ENCODE data around the gene PCSK4.

PCSK4 gene

DNA sequence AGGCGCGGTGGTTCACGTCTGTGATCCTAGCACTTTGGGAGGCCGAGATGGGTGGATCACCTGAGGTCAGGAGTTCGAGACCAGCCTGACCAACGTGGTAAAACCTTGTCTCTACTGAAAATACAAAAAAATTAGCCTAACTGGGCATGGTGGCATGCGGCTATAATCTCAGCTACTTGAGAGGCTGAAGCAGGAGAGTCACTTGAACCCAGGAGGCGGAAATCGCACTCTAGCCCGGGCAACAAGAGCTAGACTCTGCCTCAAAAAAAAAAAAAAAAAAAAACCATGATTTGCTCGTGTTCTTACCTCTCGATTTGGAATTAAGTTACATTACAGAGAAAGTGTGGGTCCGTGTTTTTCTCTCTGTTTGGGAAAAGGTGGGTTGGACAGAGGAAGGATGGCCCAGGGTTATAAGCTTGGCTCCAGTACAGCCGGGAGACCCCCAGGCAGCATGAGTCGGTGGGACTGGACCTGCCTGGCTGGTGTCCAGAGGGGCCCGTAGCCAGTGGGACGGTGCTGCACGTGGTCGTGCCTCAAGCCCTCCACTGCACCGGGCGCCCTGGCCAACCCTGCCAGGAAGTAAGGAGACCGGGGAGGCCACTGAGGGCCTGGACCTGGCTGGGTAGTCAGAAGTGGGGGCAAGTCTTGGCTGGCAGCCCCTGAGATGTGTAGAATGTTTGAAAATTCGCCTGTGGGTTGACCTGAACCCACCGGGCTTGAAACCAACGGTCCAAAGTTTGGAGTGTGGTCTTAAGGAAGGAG is 48.3 kb downstream of the PCSK4 start:
- no peak overlapping the region for H3K4me3 ChIP-seq (ENCODE audit: low read depth, low read length)

DNA sequence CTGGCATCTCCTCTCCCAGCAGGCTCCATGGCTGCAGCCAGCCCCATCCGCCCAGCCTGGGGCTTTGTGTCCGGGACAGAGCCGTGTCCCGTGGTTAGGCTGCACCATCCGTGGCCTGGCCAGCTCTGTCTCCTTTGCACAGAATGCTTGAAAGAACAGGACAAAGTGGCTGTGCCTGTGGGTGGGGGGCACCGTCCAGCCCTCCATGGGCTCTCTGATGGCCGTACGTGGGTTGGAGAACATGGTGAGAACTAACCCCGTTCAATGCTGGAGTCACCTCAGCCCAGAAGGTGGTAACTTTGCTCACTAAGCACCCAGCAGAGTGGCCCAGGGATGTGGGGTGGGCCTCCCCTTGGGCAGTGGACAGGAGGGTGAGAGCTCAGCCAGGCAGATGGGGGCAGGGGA is 49.1 kb downstream of the PCSK4 start:
- no peak overlapping the region for H3K4me3 ChIP-seq (ENCODE audit: low read depth, low read length)

DNA sequence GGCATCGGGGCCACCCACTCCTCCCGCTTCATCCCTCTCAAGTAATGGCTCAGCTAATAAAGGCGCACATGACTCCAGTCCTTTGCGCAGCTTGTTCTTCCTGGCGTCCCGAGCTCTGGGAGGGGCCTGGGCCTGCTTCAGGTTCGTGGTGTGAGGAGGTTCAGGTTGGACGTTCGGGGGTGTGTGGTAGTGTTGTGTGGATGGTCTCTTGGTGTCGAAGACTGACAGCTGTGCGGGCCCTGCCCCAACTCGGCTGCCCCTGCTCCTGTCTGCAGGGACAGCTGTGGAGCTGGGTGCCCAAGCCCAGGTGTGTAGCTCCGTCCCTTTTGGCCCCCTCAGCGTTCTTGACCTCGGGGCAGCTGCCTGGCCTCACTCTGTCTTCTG is 49.7 kb downstream of the PCSK4 start:
- H3K4me3 ChIP-seq (ENCODE audit: low read depth, low read length) = no peak overlapping the region

GRCh38 chr19:1439525-1440417 is 50.4 kb downstream of the PCSK4 start:
- H3K4me3 ChIP-seq (ENCODE audit: low read depth, low read length) = peak overlapping the region; percentile 86

- H3K4me3 ChIP-seq (ENCODE audit: low read depth, low read length) = peak overlapping the region; percentile 86
These were observed 51.2 kb downstream of the PCSK4 start for GRCh38 chr19:1438933-1439354.

- peak within 1 kb of the TSS; percentile 86 for H3K4me3 ChIP-seq (ENCODE audit: low read depth, low read length)
These were observed 51.9 kb downstream of the PCSK4 start, which contains the start of gene RPS15 for GRCh38 chr19:1438035-1438932. Gene RPS15 (plus strand): TSS chr19:1438396. CDS start chr19:1438426, 30 bp downstream.

GRCh38 chr19:1437609-1438008 is 52.5 kb downstream of the PCSK4 start:
- no peak overlapping the region for H3K4me3 ChIP-seq (ENCODE audit: low read depth, low read length)

- no peak overlapping the region for H3K4me3 ChIP-seq (ENCODE audit: low read depth, low read length)
These were observed 54.7 kb downstream of the PCSK4 start for GRCh38 chr19:1435378-1435989.

DNA sequence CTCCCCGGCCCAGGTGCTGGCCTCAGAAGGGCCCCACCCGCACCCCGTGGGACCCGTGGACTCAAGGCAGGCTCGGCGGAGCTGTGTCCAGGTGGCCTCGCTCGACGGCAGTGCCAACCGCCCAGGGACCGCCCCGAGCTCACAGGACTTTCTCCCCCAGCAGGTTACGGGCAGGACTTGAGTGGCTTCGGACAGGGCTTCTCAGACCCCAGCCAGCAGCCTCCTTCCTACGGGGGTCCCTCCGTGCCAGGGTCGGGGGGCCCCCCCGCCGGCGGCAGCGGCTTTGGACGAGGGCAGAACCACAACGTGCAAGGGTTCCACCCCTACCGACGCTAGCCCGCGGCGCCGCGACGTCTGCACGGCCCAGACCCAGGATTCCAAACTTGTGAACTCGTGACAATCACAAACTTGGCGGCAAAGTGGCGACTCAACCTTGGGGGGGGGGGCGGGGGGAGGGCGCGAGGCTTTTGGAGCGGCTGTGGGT is 55.5 kb downstream of the PCSK4 start:
- no peak overlapping the region for H3K4me3 ChIP-seq (ENCODE audit: low read depth, low read length)

DNA sequence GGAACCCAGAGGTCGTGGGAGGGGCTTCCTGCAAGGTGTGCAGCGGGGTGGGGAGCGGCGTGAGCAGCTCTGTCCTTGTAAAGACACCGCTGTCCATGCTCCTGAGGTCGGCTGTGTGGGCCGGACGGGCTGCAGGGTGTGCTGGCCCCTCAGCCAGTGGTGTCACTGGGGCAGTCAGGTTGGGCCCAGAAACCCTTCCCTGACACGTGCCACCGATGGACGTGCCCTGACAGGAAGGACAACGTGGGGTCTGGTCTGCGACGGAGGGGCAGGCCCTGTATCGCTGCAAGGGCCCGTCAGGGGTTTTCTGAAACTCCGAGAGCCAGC is 56.1 kb downstream of the PCSK4 start:
- H3K4me3 ChIP-seq (ENCODE audit: low read depth, low read length) = no peak overlapping the region

DNA sequence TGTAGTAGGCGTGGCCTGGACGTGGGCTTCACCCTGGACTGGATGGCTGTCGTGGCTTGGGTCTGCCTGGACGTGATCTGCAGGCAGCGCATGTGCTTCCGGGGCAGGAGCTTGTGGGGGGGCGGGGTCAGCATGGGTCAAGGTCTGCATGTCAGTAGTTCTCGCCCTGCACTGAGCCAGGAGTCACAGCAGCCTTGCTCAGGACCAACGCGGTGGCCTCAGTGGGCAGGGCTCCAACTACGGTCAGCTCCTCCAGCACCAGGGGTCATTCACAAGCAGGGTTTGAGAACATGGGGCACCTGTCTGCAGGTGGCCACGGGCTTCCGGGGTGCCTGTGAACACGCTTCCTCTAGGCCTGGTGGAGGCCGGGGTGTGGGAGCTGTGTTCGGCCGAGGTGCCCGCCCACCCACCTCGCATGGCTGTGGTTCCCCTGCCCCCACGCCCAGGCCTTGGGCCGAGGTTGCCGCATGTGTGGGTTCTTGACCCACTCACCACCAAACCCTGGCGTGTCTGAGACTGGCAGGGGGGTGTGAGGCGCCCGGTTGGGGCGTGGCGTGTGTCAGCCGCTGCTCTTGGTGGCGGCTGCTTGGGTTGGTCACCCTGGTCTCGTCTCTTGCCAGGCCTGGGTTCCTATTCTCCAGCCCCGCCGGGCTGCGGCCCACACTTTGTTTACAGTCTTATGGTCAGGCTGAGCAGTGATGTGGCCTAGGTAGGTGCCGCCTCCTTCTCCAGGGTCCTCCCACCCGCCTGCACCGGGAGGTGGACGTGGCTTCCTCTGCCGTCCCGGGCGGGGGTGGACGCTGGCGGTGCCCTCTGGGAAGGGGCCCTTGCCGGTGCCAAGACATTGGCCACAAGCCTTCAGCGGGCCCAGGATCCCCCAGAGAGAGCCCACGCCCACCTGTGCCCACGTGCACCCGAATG is 56.8 kb downstream of the PCSK4 start:
- no peak overlapping the region for H3K4me3 ChIP-seq (ENCODE audit: low read depth, low read length)

DNA sequence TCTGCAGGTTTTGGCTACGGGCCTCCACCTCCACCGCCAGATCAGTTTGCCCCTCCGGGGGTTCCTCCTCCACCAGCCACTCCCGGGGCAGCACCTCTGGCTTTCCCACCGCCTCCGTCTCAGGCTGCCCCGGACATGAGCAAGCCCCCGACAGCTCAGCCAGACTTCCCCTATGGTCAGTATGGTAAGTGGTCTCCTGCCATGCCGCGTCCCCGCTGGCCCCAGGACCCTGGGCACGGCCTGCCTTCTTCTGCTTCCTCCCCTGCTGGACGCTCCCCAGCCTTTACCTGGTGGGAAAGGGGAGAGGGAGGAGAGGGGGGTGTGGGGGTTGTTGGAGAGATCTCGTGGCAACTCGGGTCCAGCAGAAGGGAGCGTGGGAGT is 57.7 kb downstream of the PCSK4 start:
- no peak overlapping the region for H3K4me3 ChIP-seq (ENCODE audit: low read depth, low read length)

DNA sequence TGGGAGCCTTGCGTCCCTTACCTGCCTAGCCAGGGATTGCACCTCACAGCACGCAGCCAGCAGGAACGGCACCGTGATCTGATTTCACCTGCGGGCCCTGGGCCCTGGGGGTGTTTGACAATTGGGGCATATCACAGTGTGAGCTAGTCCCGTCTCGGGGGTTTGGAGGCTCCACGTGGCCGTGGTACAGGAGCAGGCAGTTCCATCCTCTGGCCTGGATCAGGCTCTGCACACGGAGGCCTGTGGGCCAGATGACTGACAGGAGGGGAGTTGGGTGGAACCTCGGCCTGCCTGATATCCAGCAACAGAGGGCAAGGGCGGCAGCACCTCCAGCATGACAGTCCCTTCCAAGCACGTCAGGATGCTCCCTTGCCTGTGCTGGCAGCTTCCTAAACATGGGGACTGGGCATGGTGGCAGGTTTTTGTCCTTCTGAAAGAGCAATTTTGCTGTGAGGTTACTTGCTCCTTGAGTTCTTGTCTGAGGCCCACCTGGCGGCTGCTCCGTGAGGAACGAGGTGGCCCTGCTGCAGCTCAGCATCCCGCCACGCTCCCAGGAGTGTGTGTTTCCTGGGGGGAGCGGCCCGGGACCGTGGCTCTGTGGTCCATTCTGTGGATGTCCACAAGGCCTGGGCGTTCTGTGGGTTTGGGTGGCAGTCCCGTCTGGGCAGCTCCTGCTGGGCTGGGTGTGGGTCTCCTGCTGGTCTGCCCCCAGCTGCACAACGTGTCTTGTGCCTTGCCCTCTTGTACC is 58.2 kb downstream of the PCSK4 start:
- H3K4me3 ChIP-seq (ENCODE audit: low read depth, low read length) = no peak overlapping the region
